K562 (cell line): ENCODE measurements around the gene DLGAP1. TPM values are rescaled to one million over a fixed set of nuclear protein-coding genes. Genes with fewer than 3 reads are reported as not detected.
A peak's percentile ranks its signal among the peaks of the same experiment; 100 is the strongest.

Experiments used
- ETV1 ChIP-seq: fragments of 450-650 bp; conservative IDR thresholded peaks from 2 replicates; pipeline ENCODE4 v1.6.1; 2016; ENCODE audit warnings: missing genetic modification characterization, control low read depth, low read depth, missing compliant biosample characterization
- GTF2A2 ChIP-seq: IDR thresholded peaks from 2 replicates; pipeline ENCODE4 v1.6.1; 2016; ENCODE audit warnings: mild to moderate bottlenecking, missing genetic modification characterization, missing compliant biosample characterization
- MXI1 ChIP-seq: IDR thresholded peaks from 2 replicates; pipeline ENCODE4 v1.6.1; 2011; ENCODE audit warnings: low read depth, mild to moderate bottlenecking, improper control_type of control experiment, low read length
- NCOA6 ChIP-seq: fragments of 450-650 bp; IDR thresholded peaks from 2 replicates; pipeline ENCODE4 v1.6.1; 2017; ENCODE audit warnings: mild to moderate bottlenecking
- SMARCA5 ChIP-seq: fragments of 450-650 bp; IDR thresholded peaks from 2 replicates; pipeline ENCODE4 v1.6.1; 2016
- ZC3H11A ChIP-seq: IDR thresholded peaks from 2 replicates; pipeline ENCODE4 v1.6.1; 2012; ENCODE audit warnings: low read depth, low read length, improper control_type of control experiment
- polyA plus RNA-seq, 8 experiments: library from polyadenylated mRNA; depleted of rRNA in 4 of 8; stranded (reverse) in 5 of 8; unstranded in 3 of 8; fragments of >200 nt; fragmentation: Nextera tagmentation in 2 of 8; fragmentation: Illumina TruSeq in 1 of 8; extraction: Ambion mirVana in 2 of 8; extraction: Trizol in 1 of 8; gene quantifications; 2 replicates each; pipeline versions ENCODE4 v1.2.1 to v1.2.3, GENCODE V29; 2011 to 2014; ENCODE audit warnings: inconsistent platforms in 1 of 8, missing spikeins in 1 of 8
- total RNA-seq, 7 experiments: library from RNA; depleted of rRNA in 6 of 7; stranded (reverse); fragments of >200 nt in 6 of 7; fragmentation: Illumina TruSeq in 2 of 7; extraction: Trizol in 2 of 7; gene quantifications; 2 replicates each; pipeline versions ENCODE4 v1.2.1 to v1.2.3, GENCODE V29; 2011 to 2021; ENCODE audit warnings: low replicate concordance in 1 of 7
- TF ChIP-seq, protein P1 (sequence below), 2 experiments: fragments of 450-650 bp in 1 of 2; sonication (generic) in 1 of 2; formaldehyde crosslinking in 1 of 2; IDR thresholded peaks; 2 replicates each; pipeline versions ENCODE4 v1.7.1 to v1.9.0; 2016 to 2022; ENCODE audit warnings: inconsistent platforms in 1 of 2, mild to moderate bottlenecking in 1 of 2, missing genetic modification reagents in 1 of 2
- TF ChIP-seq, protein P2 (sequence below): fragments of 450-650 bp; IDR thresholded peaks from 2 replicates; pipeline ENCODE4 v1.6.1; 2017; ENCODE audit warnings: mild to moderate bottlenecking, moderate library complexity
- TF ChIP-seq, protein P3 (sequence below), 2 experiments: fragments of 450-650 bp in 1 of 2; sonication (generic) in 1 of 2; formaldehyde crosslinking; conservative IDR thresholded peaks; 2 replicates each; pipeline versions ENCODE4 v1.4.0 to v1.8.1; 2020 to 2022; ENCODE audit warnings: mild to moderate bottlenecking in 1 of 2, missing genetic modification reagents in 1 of 2
- TF ChIP-seq, protein P4 (sequence below): sonication (generic); formaldehyde crosslinking; IDR thresholded peaks from 2 replicates; pipeline ENCODE4 v1.8.0; 2022; ENCODE audit warnings: missing genetic modification reagents, mild to moderate bottlenecking, borderline replicate concordance
- TF ChIP-seq, protein P5 (sequence below): fragments of 250-450 bp; sonication (Bioruptor Pico); IDR thresholded peaks from 2 replicates; pipeline ENCODE4 v1.4.0; 2020
- TF ChIP-seq, protein P6 (sequence below): fragments of 450-650 bp; conservative IDR thresholded peaks from 2 replicates; pipeline ENCODE4 v1.6.1; 2016; ENCODE audit warnings: missing genetic modification characterization, low read depth, mild to moderate bottlenecking, control low read depth, missing compliant biosample characterization

Gene DLGAP1
- total and polyA plus RNA-seq, 9 of the 15 experiments (the other 6 are each of a cell fraction or from before 2014, with no cell fraction given): 0.04 to 0.22 (median 0.08) TPM

DNA sequence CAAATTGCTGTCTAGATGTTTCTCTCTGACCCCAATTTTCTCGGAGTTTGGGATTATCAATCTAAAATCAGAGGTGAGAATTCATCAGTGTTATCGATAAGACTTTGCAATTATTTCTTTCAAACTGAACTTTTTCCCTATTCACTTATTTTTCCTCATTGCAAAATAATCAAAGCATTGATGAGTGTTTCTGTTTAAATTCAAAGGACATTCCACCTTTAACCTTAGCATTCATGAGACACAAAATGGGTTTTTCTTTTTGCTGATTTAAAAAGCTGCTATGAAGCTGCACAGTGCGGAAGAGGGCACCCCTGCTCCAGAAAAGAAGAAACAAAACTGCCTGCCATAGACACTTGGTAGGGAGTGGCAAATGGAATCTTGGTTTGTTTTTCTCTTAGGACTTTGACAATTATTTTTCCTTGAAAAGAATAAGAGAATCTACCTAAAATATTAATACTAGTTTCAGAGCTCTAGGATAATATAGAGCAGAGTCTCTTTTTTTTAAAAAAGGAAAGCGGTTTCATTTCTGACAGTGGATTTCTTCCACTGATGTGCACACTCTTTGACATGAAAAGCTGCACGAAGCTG lies 801.8 kb downstream of the DLGAP1 start (continued):
- TF ChIP-seq, protein P1, sequence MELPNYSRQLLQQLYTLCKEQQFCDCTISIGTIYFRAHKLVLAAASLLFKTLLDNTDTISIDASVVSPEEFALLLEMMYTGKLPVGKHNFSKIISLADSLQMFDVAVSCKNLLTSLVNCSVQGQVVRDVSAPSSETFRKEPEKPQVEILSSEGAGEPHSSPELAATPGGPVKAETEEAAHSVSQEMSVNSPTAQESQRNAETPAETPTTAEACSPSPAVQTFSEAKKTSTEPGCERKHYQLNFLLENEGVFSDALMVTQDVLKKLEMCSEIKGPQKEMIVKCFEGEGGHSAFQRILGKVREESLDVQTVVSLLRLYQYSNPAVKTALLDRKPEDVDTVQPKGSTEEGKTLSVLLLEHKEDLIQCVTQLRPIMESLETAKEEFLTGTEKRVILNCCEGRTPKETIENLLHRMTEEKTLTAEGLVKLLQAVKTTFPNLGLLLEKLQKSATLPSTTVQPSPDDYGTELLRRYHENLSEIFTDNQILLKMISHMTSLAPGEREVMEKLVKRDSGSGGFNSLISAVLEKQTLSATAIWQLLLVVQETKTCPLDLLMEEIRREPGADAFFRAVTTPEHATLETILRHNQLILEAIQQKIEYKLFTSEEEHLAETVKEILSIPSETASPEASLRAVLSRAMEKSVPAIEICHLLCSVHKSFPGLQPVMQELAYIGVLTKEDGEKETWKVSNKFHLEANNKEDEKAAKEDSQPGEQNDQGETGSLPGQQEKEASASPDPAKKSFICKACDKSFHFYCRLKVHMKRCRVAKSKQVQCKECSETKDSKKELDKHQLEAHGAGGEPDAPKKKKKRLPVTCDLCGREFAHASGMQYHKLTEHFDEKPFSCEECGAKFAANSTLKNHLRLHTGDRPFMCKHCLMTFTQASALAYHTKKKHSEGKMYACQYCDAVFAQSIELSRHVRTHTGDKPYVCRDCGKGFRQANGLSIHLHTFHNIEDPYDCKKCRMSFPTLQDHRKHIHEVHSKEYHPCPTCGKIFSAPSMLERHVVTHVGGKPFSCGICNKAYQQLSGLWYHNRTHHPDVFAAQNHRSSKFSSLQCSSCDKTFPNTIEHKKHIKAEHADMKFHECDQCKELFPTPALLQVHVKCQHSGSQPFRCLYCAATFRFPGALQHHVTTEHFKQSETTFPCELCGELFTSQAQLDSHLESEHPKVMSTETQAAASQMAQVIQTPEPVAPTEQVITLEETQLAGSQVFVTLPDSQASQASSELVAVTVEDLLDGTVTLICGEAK (IDR thresholded peaks at IDR 0.05): no peak
- TF ChIP-seq, protein P1 (CRISPR knock-in tag; IDR thresholded peaks at IDR 0.05): no peak
- TF ChIP-seq SMARCA5: no peak
- no peak for TF ChIP-seq MXI1
- TF ChIP-seq ETV1 (tag): no peak
- TF ChIP-seq, protein P2, sequence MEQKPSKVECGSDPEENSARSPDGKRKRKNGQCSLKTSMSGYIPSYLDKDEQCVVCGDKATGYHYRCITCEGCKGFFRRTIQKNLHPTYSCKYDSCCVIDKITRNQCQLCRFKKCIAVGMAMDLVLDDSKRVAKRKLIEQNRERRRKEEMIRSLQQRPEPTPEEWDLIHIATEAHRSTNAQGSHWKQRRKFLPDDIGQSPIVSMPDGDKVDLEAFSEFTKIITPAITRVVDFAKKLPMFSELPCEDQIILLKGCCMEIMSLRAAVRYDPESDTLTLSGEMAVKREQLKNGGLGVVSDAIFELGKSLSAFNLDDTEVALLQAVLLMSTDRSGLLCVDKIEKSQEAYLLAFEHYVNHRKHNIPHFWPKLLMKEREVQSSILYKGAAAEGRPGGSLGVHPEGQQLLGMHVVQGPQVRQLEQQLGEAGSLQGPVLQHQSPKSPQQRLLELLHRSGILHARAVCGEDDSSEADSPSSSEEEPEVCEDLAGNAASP: no peak
- TF ChIP-seq GTF2A2: no peak
- TF ChIP-seq ZC3H11A: no peak
- TF ChIP-seq, protein P3, sequence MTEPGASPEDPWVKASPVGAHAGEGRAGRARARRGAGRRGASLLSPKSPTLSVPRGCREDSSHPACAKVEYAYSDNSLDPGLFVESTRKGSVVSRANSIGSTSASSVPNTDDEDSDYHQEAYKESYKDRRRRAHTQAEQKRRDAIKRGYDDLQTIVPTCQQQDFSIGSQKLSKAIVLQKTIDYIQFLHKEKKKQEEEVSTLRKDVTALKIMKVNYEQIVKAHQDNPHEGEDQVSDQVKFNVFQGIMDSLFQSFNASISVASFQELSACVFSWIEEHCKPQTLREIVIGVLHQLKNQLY (CRISPR knock-in tag; conservative IDR thresholded peaks at IDR 0.05): 0 out of 4 replicates have a peak, but pooled peaks of 1 of the 2 experiments have one; percentile 23
- TF ChIP-seq, protein P4, sequence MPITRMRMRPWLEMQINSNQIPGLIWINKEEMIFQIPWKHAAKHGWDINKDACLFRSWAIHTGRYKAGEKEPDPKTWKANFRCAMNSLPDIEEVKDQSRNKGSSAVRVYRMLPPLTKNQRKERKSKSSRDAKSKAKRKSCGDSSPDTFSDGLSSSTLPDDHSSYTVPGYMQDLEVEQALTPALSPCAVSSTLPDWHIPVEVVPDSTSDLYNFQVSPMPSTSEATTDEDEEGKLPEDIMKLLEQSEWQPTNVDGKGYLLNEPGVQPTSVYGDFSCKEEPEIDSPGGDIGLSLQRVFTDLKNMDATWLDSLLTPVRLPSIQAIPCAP (CRISPR knock-in tag): no peak
- TF ChIP-seq NCOA6: no peak
- TF ChIP-seq, protein P5, sequence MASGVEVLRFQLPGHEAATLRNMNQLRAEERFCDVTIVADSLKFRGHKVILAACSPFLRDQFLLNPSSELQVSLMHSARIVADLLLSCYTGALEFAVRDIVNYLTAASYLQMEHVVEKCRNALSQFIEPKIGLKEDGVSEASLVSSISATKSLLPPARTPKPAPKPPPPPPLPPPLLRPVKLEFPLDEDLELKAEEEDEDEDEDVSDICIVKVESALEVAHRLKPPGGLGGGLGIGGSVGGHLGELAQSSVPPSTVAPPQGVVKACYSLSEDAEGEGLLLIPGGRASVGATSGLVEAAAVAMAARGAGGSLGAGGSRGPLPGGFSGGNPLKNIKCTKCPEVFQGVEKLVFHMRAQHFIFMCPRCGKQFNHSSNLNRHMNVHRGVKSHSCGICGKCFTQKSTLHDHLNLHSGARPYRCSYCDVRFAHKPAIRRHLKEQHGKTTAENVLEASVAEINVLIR (CRISPR knock-in tag): no peak
- TF ChIP-seq, protein P6, sequence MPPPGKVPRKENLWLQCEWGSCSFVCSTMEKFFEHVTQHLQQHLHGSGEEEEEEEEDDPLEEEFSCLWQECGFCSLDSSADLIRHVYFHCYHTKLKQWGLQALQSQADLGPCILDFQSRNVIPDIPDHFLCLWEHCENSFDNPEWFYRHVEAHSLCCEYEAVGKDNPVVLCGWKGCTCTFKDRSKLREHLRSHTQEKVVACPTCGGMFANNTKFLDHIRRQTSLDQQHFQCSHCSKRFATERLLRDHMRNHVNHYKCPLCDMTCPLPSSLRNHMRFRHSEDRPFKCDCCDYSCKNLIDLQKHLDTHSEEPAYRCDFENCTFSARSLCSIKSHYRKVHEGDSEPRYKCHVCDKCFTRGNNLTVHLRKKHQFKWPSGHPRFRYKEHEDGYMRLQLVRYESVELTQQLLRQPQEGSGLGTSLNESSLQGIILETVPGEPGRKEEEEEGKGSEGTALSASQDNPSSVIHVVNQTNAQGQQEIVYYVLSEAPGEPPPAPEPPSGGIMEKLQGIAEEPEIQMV (tag): peak; percentile 67; the same call in 1 of the 2 replicates
